Osteocyte (in vitro differentiated cells): ENCODE results near the gene SMCO4. TPM values are rescaled to one million over a fixed set of nuclear protein-coding genes. Genes with fewer than 3 reads are reported as not detected.
"Not testable (repeated sequence)": the region's sequence is repeated elsewhere in the genome, so short reads cannot be mapped to it uniquely, and the experiment has no call there.

Experiments
- DNase-seq: peaks from one replicate; pipeline ENCODE4 v3.0.0; 2021; ENCODE audit warnings: mixed read lengths; ENCODE audit not compliant: unreplicated experiment; ENCODE audit errors: extremely low spot score
- H3K27ac Mint-ChIP-seq: one replicate; pipeline ENCODE4 v1.8.0; 2021; ENCODE audit warnings: mild to moderate bottlenecking, mixed read lengths; ENCODE audit not compliant: unreplicated experiment
- H3K27me3 Mint-ChIP-seq: one replicate; pipeline ENCODE4 v1.8.0; 2021; ENCODE audit warnings: mixed read lengths; ENCODE audit not compliant: unreplicated experiment
- H3K36me3 Mint-ChIP-seq: one replicate; pipeline ENCODE4 v1.8.0; 2021; ENCODE audit warnings: mixed read lengths; ENCODE audit not compliant: unreplicated experiment
- H3K4me1 Mint-ChIP-seq: one replicate; pipeline ENCODE4 v1.8.0; 2021; ENCODE audit warnings: mixed read lengths; ENCODE audit not compliant: unreplicated experiment
- H3K4me3 Mint-ChIP-seq: one replicate; pipeline ENCODE4 v1.8.0; 2021; ENCODE audit warnings: mild to moderate bottlenecking, moderate library complexity, mixed read lengths; ENCODE audit not compliant: unreplicated experiment
- H3K9me3 Mint-ChIP-seq: one replicate; pipeline ENCODE4 v1.8.0; 2021; ENCODE audit warnings: mixed read lengths; ENCODE audit not compliant: unreplicated experiment
- CTCF ChIP-seq: fragments of 200-600 bp; sonication (generic); IDR thresholded peaks from 2 replicates; pipeline ENCODE4 v1.5.0; 2021; ENCODE audit warnings: antibody characterized with exemption, mild to moderate bottlenecking, moderate library complexity
- long read RNA-seq: library from polyadenylated mRNA; unstranded; transcript quantifications from one replicate; pipeline ENCODE4 v2.0.0, GENCODE V29; 2021
- total RNA-seq: library from RNA; stranded (reverse); gene quantifications from 2 replicates; pipeline ENCODE4 v1.2.1, GENCODE V29; 2021

SMCO4 gene
- total RNA-seq = 14.6 and 14.7 TPM in 2 replicates
- long read RNA-seq, transcript SMCO4-201 (3 exons, 1,104 nt) = major isoform, 7 of 9 reads
- long read RNA-seq, partial matches to known transcripts = 0 of 9 reads
- long read RNA-seq, other reads (novel, unspliced or antisense) = 2 of 9 reads

GRCh38 chr11:93543292-93543977 lies at the start of gene SMCO4:
SMCO4 (minus strand) TSS chr11:93543391; CDS start chr11:93479189, 64,202 bp downstream.
- Mint-ChIP-seq H3K27me3 (peaks cover 25% of the 10 kb centered on the region), H3K4me3 (peak within 1 kb of the TSS; percentile 84), H3K4me1 (peaks cover 18% of the 10 kb centered on the region), H3K27ac (peak within 1 kb of the TSS; percentile 85), H3K36me3 (no peaks in the 10 kb centered on the region), H3K9me3 (no peaks in the 10 kb centered on the region)
- peak; percentile 88 for TF ChIP-seq CTCF
- DNase-seq = peak; percentile 94

GRCh38 chr11:93591247-93591898 lies 48.2 kb upstream of the SMCO4 start:
- no peak overlapping the region for H3K4me3 Mint-ChIP-seq
- H3K9me3 Mint-ChIP-seq = no peaks in the 10 kb centered on the region
- DNase-seq = no peak
- peaks cover 9% of the 10 kb centered on the region for H3K27me3 Mint-ChIP-seq
- no peak for TF ChIP-seq CTCF
- H3K4me1 Mint-ChIP-seq = peaks cover 2% of the 10 kb centered on the region
- H3K36me3 Mint-ChIP-seq = no peaks in the 10 kb centered on the region
- H3K27ac Mint-ChIP-seq = no peak overlapping the region

DNA sequence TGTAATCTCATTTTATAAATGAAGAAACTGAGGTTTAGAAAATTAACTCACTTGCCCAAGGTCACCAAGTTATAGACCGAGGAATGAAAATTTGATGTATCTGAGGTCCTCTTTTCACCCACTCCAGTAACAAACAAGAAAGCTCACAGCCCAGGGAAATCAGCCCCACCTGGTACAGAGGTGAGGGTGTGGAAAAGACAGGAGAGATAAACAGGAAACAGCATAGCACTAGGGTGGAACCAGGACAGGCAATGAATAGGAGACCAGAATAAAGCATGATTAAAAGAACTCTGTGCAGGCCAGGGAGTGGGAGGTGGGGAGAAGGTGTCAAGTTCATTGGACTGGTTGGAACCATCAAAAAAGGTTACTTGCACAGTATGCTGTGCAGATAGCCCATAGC lies 46.2 kb upstream of the SMCO4 start:
- Mint-ChIP-seq H3K27ac (no peak overlapping the region), H3K27me3 (peaks cover 9% of the 10 kb centered on the region), H3K4me1 (peaks cover 2% of the 10 kb centered on the region), H3K36me3 (no peaks in the 10 kb centered on the region), H3K9me3 (no peaks in the 10 kb centered on the region), H3K4me3 (no peak overlapping the region)
- DNase-seq = no peak
- no peak for TF ChIP-seq CTCF

DNA sequence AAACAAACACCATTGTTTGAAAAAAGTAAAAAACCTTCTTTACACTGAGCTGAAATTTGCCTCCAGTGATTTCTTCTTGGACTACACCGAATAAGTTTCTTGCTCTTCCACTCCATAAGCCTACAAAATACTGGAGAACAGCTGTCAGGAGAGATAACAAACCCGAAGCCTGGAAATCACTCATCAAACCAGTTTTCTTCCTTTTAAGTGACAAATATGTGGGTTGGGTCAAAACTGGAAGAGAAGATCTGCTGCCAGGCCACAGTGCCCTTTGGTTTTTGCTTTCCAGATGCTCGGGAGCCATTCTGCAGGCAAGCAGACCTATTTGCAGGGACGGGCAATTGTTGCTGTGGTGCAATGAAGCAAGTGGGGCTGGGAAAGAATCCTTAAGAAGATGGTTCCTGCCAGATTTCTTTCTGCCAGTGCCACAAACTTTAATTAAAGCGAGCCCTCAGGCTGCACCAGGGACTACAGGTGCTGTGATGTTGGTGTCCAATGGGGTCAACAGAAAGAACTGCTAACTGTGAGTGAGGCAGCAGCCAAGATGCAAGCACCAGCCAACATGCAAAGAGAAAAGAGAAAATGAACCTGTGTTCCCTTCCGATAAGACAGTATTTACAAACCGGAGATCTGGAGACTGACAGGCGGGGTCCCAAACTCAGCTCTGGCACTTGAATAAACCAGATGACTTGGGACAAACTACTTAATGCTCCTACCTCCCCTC lies 44.8 kb upstream of the SMCO4 start:
- Mint-ChIP-seq H3K9me3 (no peaks in the 10 kb centered on the region), H3K4me3 (no peak overlapping the region), H3K27ac (no peak overlapping the region), H3K36me3 (no peaks in the 10 kb centered on the region), H3K4me1 (peaks cover 2% of the 10 kb centered on the region), H3K27me3 (peaks cover 9% of the 10 kb centered on the region)
- no peak for TF ChIP-seq CTCF
- DNase-seq = no peak

DNA sequence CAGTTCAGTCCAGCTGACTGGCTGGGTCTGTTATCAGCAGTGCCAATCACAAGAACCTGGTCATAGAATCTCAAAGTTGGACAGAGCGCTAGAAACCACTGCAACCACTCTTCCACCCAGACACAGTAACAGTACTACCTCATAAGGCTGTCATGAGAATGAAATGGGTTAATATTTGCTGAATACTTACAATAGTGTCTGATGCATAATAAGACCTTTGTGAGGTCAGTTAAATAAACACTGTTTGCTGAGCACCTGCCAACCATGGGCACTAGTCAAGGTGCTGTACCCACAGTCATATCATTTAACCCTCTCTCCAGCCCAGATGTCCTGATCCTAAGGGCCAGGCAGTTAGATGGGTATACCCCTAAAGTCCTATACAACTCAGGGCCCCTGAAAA lies 44.2 kb upstream of the SMCO4 start:
- not testable (repeated sequence) for H3K9me3 Mint-ChIP-seq, H3K27ac Mint-ChIP-seq, H3K36me3 Mint-ChIP-seq, H3K27me3 Mint-ChIP-seq, H3K4me1 Mint-ChIP-seq, H3K4me3 Mint-ChIP-seq, DNase-seq
